GM12872 (cell line): ENCODE measurements around the gene MAST4.

Source experiments
- TF ChIP-seq, protein P1 (sequence below): IDR thresholded peaks from 3 replicates; pipeline ENCODE4 v1.5.1; 2011; ENCODE audit warnings: low read depth, mild to moderate bottlenecking, low read length, moderate library complexity; ENCODE audit not compliant: insufficient read depth

The MAST4 gene

DNA sequence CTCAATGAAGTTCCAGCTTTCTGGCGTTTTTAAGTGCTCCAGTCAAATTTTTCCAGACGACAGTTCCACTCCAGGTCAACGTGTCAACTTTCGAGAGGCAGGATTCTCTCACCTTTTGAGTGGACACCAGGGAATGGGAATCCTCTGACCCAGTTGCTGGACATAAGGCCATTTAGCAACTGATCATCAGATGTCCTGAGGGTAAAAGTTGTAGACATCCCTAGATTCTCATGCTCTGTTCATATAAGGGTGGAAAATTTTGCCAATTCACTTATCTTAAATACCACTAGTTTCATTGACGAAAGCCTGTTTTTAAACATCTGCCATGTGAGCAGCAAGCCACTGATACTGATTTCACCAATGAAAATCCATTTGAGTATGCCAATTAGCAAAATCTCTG lies 275.5 kb downstream of the MAST4 start:
- TF ChIP-seq, protein P1, sequence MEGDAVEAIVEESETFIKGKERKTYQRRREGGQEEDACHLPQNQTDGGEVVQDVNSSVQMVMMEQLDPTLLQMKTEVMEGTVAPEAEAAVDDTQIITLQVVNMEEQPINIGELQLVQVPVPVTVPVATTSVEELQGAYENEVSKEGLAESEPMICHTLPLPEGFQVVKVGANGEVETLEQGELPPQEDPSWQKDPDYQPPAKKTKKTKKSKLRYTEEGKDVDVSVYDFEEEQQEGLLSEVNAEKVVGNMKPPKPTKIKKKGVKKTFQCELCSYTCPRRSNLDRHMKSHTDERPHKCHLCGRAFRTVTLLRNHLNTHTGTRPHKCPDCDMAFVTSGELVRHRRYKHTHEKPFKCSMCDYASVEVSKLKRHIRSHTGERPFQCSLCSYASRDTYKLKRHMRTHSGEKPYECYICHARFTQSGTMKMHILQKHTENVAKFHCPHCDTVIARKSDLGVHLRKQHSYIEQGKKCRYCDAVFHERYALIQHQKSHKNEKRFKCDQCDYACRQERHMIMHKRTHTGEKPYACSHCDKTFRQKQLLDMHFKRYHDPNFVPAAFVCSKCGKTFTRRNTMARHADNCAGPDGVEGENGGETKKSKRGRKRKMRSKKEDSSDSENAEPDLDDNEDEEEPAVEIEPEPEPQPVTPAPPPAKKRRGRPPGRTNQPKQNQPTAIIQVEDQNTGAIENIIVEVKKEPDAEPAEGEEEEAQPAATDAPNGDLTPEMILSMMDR, result no peak

DNA sequence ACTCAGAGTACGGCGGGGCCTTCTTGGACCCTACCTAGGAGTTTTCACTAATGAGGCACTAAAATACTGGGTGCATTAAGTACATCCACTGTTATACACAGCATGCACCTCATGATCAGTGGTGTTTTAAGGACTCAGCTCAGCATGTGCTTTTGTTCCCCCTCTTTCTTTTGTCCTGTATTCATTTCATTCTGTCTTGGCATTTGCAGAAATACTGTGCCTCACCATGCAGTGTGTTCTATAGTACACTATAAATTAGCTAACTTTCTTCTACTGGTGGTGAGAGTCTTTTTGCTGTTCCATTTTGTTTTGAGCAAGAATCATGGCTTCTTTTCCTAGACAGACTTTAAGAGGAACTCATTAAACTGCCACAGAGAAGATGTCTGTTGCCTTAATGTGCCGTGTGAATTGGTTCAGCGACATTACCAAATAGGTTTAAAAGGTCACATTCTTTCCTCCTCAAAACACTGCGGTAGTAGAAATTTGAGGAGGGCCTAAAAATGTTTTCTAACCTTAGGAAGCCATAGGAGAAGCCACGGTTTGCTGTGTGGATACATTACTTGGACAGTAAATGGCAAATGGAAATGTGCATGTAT lies 276.6 kb downstream of the MAST4 start:
- TF ChIP-seq, protein P1, result no peak

DNA sequence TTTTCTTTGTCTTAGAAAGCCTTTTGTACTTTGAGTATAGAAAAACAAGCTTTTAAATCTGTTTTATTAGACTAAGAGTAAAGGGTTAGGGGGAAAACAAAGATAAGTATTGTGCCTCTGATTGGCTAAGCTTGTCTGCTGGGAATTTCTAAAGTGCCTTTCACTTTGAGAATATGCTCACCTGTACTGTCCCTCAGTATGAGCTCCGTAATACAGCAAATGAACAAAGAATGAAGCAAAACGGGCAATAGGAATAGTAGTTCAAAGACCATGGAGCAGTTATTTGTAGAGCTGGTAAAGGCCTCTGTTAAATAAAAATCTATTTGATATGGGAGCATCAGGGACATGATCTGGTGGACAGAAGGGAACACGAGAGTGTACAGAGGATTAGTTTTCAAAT lies 277.8 kb downstream of the MAST4 start:
- TF ChIP-seq, protein P1, result no peak

DNA sequence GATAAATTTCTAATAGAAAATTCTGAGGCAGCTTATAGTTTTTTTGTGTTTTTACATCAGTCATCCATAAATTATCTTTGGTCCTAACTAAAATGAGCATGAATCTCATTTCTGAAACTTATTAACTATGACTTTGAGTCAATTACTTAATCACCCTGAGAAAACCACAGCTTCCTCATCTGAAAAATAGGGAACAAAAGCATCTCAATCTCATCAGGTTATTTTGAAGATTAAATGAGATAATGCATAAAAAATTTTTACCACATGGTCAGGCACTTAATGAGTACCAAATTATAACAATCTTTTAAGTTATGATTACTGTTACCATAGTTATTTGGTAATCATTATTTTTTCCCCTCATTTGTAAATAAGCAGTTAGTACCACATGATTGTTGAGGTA lies 279.1 kb downstream of the MAST4 start:
- TF ChIP-seq, protein P1, result no peak

DNA sequence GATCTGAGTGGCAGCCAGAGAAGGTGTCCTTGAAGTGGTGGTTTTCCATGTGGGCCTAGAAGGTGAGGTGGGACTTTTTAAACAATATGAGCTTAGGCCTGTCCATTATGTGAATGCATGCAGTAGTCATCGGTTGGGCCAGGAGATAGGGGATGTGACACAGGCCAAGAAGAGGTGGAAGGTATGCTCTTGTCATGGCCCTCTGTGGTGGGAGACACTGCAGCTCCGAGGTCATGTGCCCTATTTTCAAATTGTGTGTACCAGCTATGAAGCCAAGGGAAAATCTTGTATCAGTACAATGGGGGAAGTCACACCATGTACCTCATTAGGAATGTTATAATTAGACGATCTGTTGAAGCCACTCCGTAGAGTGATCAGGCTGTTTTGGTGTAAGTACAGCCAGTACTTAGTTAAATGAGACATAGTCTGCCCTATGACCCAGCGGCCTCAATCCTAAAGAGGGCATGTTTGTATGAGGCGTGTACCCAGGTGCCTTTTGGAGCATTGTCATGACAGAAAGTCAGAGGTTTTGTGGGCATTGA lies 280.1 kb downstream of the MAST4 start:
- TF ChIP-seq, protein P1, result no peak

DNA sequence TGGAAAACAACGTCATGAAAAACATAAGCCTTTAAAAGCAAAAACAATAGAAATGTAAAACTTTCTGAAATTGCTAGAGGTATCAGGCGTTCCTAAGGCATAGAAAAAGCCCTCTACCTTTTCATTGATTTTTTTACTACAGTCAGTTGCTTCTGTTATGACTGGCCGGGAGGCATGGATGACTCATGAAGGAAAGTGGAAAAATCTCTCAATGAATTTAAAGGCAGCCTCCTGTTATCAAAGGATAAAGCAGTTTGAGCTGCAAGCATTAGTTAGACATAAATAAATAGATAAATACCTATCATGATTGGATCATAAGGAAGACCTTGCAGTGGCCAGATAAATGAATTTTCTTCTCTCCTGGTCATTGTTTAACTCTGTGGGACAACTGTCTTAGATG lies 281.6 kb downstream of the MAST4 start:
- TF ChIP-seq, protein P1, result no peak

DNA sequence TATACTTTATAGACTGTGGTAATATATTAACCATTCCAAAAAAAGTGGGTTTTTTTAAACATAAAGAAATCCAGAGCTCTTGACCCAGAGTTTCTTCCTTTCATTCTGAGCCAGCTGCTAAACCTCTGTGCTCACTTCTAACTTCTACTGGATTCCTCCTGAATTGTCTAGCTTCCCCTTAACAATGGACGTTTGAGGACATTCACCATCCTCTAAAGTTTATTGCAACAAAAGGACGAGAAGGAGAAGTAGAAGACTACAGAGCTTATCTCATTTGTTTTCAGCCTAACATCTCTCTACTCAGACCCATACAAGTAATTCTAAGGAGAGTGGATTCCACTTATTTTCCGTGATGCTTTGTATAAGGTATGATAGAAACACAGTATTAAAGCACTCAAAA lies 284.2 kb downstream of the MAST4 start:
- TF ChIP-seq, protein P1, result no peak
